ENCODE measurements around the gene RNU6-1. TPM values are rescaled to one million over a fixed set of nuclear protein-coding genes. Genes with fewer than 3 reads are reported as not detected.

The RNU6-1 gene
- total and polyA plus RNA-seq, 4 donors, result not detected

DNA sequence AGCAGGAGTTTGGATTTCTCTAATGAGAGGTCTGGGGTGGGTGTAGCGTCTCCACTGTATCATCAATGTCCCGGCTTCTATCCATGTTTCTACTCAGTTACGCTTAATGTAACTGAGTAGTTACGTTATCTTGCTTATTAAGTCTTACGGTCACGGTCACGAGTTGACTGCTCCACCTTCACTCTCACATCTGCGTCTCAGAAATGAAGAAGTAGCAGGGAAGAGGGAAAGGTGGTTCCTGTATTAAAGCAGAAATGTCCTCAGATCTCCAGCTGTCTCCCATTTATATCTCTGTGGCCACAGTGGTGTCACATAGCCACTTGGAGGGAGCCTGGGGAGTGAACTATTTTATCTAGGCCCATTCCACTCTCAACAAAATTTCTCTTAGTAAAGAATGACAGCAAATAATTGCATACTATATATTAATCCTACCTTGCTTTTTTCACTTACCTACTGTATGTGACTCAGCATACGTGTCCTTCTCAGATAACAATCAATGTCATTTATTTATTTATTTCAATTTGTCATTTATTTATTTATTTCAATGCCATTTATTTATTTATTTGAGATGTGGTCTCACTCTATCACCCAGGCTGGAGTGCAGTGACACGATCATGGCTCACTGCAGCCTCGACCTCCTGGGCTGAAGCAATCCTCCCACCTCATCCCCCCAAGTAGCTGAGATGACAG, 39.7 kb upstream of the RNU6-1 start:
- Histone ChIP-seq H3K27ac (ENCODE audit: low read depth, low read length) (no peak overlapping the region), H3K4me1 (ENCODE audit: control insufficient read depth, insufficient read depth, low read length) (peaks cover 6% of the 10 kb centered on the region), H3K4me3 (ENCODE audit: low read depth, low read length) (no peak overlapping the region), H3K9me3 (ENCODE audit: control insufficient read depth, insufficient read depth, low read length) (no peaks in the 10 kb centered on the region), H3K27me3 (ENCODE audit: control insufficient read depth, insufficient read depth, low read length) (no peaks in the 10 kb centered on the region), H3K36me3 (ENCODE audit: control insufficient read depth, insufficient read depth, low read length) (no peaks in the 10 kb centered on the region)
- WGBS (ENCODE audit: insufficient coverage), result 87% methylated on average over 3 of the region's 11 CpGs
- DNase-seq (ENCODE audit: low read depth in 4 of 6, low spot score in 6 of 6), result no peak

DNA sequence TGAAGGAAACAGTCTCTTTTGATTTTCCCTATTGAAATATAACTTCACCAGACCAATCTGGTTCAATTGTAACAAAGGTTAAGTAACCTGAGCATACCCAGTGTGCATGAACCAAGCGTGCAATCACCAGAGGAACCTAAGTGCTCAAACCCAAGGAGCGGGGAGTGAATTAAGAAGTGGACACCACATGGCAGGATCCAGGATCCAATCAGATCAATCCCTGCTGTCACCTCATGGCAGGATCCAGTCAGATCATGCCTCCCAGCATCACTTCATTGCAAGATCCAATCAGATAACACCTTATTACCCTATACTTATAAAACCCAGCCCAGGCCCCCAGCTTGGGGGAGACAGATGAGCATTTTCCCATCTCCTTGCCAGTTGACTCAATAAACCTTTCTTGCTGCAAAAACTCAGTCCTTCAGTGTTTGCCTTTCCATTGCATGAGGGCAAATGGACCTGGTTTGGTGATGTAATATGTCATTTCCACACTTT, 38.9 kb upstream of the RNU6-1 start:
- WGBS (ENCODE audit: insufficient coverage), result 100% methylated on average over 1 of the region's 2 CpGs
- Histone ChIP-seq H3K4me1 (ENCODE audit: control insufficient read depth, insufficient read depth, low read length) (no peaks in the 10 kb centered on the region), H3K27me3 (ENCODE audit: control insufficient read depth, insufficient read depth, low read length) (no peaks in the 10 kb centered on the region), H3K9me3 (ENCODE audit: control insufficient read depth, insufficient read depth, low read length) (no peaks in the 10 kb centered on the region), H3K27ac (ENCODE audit: low read depth, low read length) (no peak overlapping the region), H3K36me3 (ENCODE audit: control insufficient read depth, insufficient read depth, low read length) (no peaks in the 10 kb centered on the region), H3K4me3 (ENCODE audit: low read depth, low read length) (no peak overlapping the region)
- DNase-seq (ENCODE audit: low read depth in 4 of 6, low spot score in 6 of 6), result no peak

DNA sequence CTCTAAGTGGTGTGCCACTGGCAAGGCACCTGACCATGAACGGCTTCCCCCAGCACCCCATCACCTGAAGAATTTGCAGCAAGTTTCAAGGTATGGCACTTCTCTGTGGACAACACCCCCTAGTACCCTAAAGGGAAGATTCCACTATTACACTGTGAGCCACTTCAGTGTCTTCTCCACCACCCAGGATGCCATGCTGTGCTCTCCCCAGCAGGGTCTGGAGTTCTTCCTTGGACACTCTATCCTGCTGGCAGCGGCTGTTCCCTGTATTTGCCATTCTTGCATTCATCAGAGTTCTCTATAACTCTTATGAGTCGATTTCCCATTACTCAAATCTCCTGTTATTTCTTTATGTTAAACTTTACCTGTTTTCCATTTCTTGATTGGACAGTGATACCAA, 33.9 kb upstream of the RNU6-1 start:
- Histone ChIP-seq H3K4me3 (ENCODE audit: low read depth, low read length) (no peak overlapping the region), H3K4me1 (ENCODE audit: control insufficient read depth, insufficient read depth, low read length) (no peaks in the 10 kb centered on the region), H3K27me3 (ENCODE audit: control insufficient read depth, insufficient read depth, low read length) (no peaks in the 10 kb centered on the region), H3K9me3 (ENCODE audit: control insufficient read depth, insufficient read depth, low read length) (no peaks in the 10 kb centered on the region), H3K27ac (ENCODE audit: low read depth, low read length) (no peak overlapping the region), H3K36me3 (ENCODE audit: control insufficient read depth, insufficient read depth, low read length) (no peaks in the 10 kb centered on the region)
- WGBS (ENCODE audit: insufficient coverage), result 96% methylated on average over 2 of the region's 3 CpGs
- DNase-seq (ENCODE audit: low read depth in 4 of 6, low spot score in 6 of 6), result no peak

DNA sequence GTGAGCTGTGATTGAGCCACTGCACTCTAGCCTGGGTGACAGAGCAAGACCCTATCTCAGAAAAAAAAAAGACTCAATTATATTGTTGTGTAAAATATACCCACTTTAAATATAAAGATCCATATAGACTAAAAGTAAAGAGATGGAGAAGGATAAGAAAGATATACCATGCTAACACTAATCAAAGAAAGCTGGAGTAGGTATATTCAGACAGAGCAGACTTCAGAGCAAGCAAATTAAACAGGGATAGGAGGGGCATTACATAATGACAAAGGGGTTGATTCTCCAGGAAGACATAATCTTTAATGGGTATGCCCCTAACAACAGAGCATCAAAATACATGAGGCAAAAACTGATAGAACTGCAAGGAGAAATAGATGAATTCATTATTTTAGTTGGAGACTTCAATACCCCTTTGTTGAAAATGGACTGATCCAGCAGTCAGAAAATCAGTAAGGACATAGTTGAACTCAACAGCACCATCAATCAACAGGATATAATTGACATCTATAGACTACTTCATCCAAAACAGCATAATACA, 31.1 kb upstream of the RNU6-1 start:
- H3K4me3 ChIP-seq (ENCODE audit: low read depth, low read length), result no peak overlapping the region
- no peak overlapping the region for H3K27ac ChIP-seq (ENCODE audit: low read depth, low read length)
- no peaks in the 10 kb centered on the region for H3K27me3 ChIP-seq (ENCODE audit: control insufficient read depth, insufficient read depth, low read length)
- no peaks in the 10 kb centered on the region for H3K36me3 ChIP-seq (ENCODE audit: control insufficient read depth, insufficient read depth, low read length)
- no peaks in the 10 kb centered on the region for H3K9me3 ChIP-seq (ENCODE audit: control insufficient read depth, insufficient read depth, low read length)
- no peaks in the 10 kb centered on the region for H3K4me1 ChIP-seq (ENCODE audit: control insufficient read depth, insufficient read depth, low read length)
- DNase-seq (ENCODE audit: low read depth in 4 of 6, low spot score in 6 of 6), result no peak

DNA sequence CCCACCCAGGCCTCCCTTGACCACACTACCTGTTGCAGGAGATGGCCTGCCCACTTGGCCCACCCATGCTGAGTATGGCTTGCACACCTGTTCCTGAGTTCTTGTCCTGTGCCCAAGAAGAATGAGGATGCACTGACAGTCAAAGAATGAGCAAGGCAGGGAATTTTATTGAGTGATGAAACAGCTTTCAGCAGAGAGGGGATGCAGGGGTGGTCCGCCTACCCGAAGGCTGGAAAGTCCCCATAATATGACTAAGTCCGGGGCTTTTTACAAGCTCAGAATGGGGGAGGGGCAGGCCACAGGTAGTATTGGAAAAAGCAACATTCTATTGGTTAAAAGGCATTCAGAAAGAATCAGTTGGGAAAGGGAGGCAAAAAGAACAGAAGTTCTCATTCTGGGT, 29.9 kb upstream of the RNU6-1 start:
- Histone ChIP-seq H3K27me3 (ENCODE audit: control insufficient read depth, insufficient read depth, low read length) (no peaks in the 10 kb centered on the region), H3K9me3 (ENCODE audit: control insufficient read depth, insufficient read depth, low read length) (no peaks in the 10 kb centered on the region), H3K27ac (ENCODE audit: low read depth, low read length) (no peak overlapping the region), H3K4me1 (ENCODE audit: control insufficient read depth, insufficient read depth, low read length) (no peaks in the 10 kb centered on the region), H3K36me3 (ENCODE audit: control insufficient read depth, insufficient read depth, low read length) (no peaks in the 10 kb centered on the region), H3K4me3 (ENCODE audit: low read depth, low read length) (no peak overlapping the region)
- DNase-seq (ENCODE audit: low read depth in 4 of 6, low spot score in 6 of 6), result no peak
- WGBS (ENCODE audit: insufficient coverage), result 94% methylated on average over 3 of the region's 3 CpGs

DNA sequence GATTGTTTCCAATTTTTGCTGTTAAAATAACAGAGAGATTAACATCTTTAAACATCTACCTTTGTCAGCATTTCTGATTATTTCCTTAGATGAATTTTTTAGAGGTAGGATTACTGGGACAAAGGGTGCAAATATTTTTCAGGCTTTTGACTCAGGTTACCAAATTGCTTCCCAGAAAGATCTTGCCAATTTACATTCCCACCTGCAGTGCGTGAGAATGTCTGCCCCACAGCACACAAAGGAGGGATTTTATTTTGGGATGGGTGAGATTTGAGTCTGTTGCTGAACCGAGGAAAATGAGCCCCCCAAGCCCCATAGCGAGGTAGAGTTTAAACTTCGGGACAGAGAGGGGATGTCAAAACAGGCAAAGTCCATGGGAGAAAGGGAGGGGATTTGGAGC, 25.9 kb upstream of the RNU6-1 start:
- no peak for DNase-seq (ENCODE audit: low read depth in 4 of 6, low spot score in 6 of 6)
- Histone ChIP-seq H3K27ac (ENCODE audit: low read depth, low read length) (no peak overlapping the region), H3K27me3 (ENCODE audit: control insufficient read depth, insufficient read depth, low read length) (no peaks in the 10 kb centered on the region), H3K9me3 (ENCODE audit: control insufficient read depth, insufficient read depth, low read length) (no peaks in the 10 kb centered on the region), H3K4me3 (ENCODE audit: low read depth, low read length) (no peak overlapping the region), H3K36me3 (ENCODE audit: control insufficient read depth, insufficient read depth, low read length) (no peaks in the 10 kb centered on the region), H3K4me1 (ENCODE audit: control insufficient read depth, insufficient read depth, low read length) (peaks cover 9% of the 10 kb centered on the region)
- 16% methylated on average over 3 of the region's 4 CpGs for WGBS (ENCODE audit: insufficient coverage)

DNA sequence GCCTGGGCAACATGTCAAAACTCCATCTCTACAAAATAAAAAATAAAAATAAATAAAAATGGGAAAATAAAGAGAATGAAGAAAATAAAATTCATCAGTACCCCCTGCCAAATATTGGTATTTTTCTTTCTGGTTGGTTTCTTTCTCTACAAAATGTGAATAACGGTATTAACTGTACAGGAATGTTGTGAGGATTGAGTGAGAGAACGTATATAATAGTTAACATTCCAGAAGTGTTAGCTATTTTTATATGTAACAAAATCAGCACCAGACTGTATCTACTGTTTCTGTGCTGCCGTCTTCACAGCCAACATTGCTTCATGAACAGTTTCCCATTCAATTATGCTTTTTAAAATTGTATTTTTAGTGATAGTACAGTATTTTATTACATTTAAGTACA, 25.5 kb upstream of the RNU6-1 start:
- no peak overlapping the region for H3K4me3 ChIP-seq (ENCODE audit: low read depth, low read length)
- H3K9me3 ChIP-seq (ENCODE audit: control insufficient read depth, insufficient read depth, low read length), result no peaks in the 10 kb centered on the region
- no CpG with 5 or more reads among the region's 3 CpGs for WGBS (ENCODE audit: insufficient coverage)
- peak overlapping the region; percentile 12 for H3K27ac ChIP-seq (ENCODE audit: low read depth, low read length)
- H3K27me3 ChIP-seq (ENCODE audit: control insufficient read depth, insufficient read depth, low read length), result no peaks in the 10 kb centered on the region
- H3K4me1 ChIP-seq (ENCODE audit: control insufficient read depth, insufficient read depth, low read length), result peaks cover 9% of the 10 kb centered on the region
- DNase-seq (ENCODE audit: low read depth in 4 of 6, low spot score in 6 of 6), result no peak
- no peaks in the 10 kb centered on the region for H3K36me3 ChIP-seq (ENCODE audit: control insufficient read depth, insufficient read depth, low read length)

DNA sequence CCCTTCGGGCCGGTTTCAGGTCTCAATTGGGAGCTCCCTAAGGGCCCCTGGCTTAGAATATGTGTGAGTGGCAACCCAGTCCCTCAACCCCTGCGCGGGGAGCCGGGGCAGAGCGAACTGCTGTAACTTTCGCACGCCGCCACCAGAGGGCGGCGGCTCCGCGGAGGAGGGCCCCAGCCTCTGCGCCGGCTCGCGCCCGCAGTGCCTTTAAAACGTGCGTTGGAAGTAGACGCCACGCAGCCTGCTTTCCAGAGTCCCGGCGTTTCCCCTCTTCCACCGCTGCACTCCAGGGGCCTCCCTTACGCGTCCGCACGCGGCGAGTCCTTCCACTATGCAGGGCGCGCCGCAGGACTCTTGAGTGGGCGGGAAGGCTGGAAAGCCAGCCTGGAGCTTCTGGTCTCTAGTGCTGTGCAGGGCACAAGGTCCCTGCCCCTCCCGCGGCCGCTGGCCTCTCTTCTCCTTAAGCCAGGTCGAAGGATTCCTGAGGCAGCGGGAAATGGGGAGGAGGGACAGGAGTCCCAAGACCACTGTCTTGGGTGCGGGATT, 23.7 kb upstream of the RNU6-1 start:
- peaks cover 19% of the 10 kb centered on the region for H3K4me1 ChIP-seq (ENCODE audit: control insufficient read depth, insufficient read depth, low read length)
- H3K4me3 ChIP-seq (ENCODE audit: low read depth, low read length), result peak overlapping the region; percentile 56
- no peak overlapping the region for H3K27ac ChIP-seq (ENCODE audit: low read depth, low read length)
- peak in 3 of 6 donors; percentile 66 to 89 (median 89) for DNase-seq (ENCODE audit: low read depth in 4 of 6, low spot score in 6 of 6)
- H3K36me3 ChIP-seq (ENCODE audit: control insufficient read depth, insufficient read depth, low read length), result no peaks in the 10 kb centered on the region
- no peaks in the 10 kb centered on the region for H3K9me3 ChIP-seq (ENCODE audit: control insufficient read depth, insufficient read depth, low read length)
- H3K27me3 ChIP-seq (ENCODE audit: control insufficient read depth, insufficient read depth, low read length), result no peaks in the 10 kb centered on the region
- under 1% methylated on average over 41 of the region's 41 CpGs for WGBS (ENCODE audit: insufficient coverage)

DNA sequence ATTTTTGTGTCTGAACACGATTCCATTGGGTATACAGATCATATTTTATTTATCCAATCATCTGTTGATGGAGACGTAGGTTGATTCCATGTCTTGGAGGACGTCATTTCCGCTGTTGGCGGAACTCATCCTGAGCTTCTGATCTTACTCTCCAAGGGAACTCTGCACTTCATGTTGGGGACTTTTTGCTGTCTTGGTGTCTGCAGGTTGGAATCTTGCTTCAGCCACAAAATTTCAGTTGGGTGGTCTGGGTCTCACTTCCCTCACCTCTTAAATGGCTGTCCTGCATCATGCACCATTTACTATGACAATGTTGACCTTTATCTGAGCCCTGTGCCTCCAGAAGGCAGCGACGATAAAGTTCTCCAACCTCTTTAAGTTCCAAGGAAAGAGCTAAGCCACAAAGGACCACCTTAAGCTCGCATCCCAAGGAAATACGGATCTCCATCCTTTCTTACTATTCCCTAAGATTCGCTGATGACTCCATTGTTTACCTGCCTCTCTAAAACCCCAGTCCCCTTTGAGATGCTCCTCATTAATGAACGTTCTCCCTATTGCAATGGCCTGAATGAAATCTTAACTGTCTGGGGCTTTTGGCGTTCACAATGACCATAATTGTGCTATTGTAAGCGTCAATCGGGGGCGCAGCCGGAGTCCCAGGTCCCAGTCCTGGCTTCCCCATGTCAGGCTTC, 23.1 kb upstream of the RNU6-1 start:
- no peak overlapping the region for H3K27ac ChIP-seq (ENCODE audit: low read depth, low read length)
- H3K9me3 ChIP-seq (ENCODE audit: control insufficient read depth, insufficient read depth, low read length), result no peaks in the 10 kb centered on the region
- peak overlapping the region; percentile 56 for H3K4me3 ChIP-seq (ENCODE audit: low read depth, low read length)
- H3K36me3 ChIP-seq (ENCODE audit: control insufficient read depth, insufficient read depth, low read length), result no peaks in the 10 kb centered on the region
- DNase-seq (ENCODE audit: low read depth in 4 of 6, low spot score in 6 of 6), result no peak
- H3K27me3 ChIP-seq (ENCODE audit: control insufficient read depth, insufficient read depth, low read length), result no peaks in the 10 kb centered on the region
- peaks cover 19% of the 10 kb centered on the region for H3K4me1 ChIP-seq (ENCODE audit: control insufficient read depth, insufficient read depth, low read length)
- WGBS (ENCODE audit: insufficient coverage), result 37% methylated on average over 12 of the region's 16 CpGs

Data from spinal cord (tissue), 10 donors.